RWPE2 (cell line): ENCODE measurements around the gene FRY.

ENCODE experiments used
- ATAC-seq: fragments of 200-7000 bp; cut with Tn5 transposase; 3 replicates; pipeline ENCODE4 v1.9.1; 2021; ENCODE audit warnings: low read depth
- DNase-seq: peaks from one replicate; pipeline ENCODE4 v3.0.0-alpha.2; 2020; ENCODE audit warnings: low spot score
- H3K27ac ChIP-seq: fragments of 450-650 bp; 2 replicates; pipeline ENCODE4 v1.5.1; 2017; ENCODE audit warnings: mild to moderate bottlenecking; ENCODE audit not compliant: poor library complexity, severe bottlenecking
- H3K27me3 ChIP-seq: fragments of 250-450 bp; sonication (Bioruptor Pico); 2 replicates; pipeline ENCODE4 v1.5.1; 2021; ENCODE audit warnings: mild to moderate bottlenecking, moderate library complexity; ENCODE audit not compliant: insufficient read depth, poor library complexity, severe bottlenecking
- H3K36me3 ChIP-seq: fragments of 250-450 bp; sonication (Bioruptor Pico); 2 replicates; pipeline ENCODE4 v1.5.1; 2020; ENCODE audit warnings: low read depth, mild to moderate bottlenecking, moderate library complexity
- H3K4me1 ChIP-seq: fragments of 250-450 bp; sonication (Bioruptor Pico); 2 replicates; pipeline ENCODE4 v1.5.1; 2021; ENCODE audit warnings: mild to moderate bottlenecking, moderate library complexity; ENCODE audit not compliant: insufficient read depth, poor library complexity, severe bottlenecking
- H3K4me3 ChIP-seq: fragments of 250-450 bp; sonication (Bioruptor Pico); 2 replicates; pipeline ENCODE4 v1.5.1; 2021; ENCODE audit warnings: mild to moderate bottlenecking, moderate library complexity; ENCODE audit not compliant: severe bottlenecking
- H3K9me3 ChIP-seq: fragments of 250-450 bp; sonication (Bioruptor Pico); 2 replicates; pipeline ENCODE4 v1.5.1; 2021; ENCODE audit warnings: mild to moderate bottlenecking, moderate library complexity; ENCODE audit not compliant: severe bottlenecking
- TF ChIP-seq, protein P1 (sequence below): fragments of 450-650 bp; IDR thresholded peaks from one replicate; pipeline ENCODE4 v1.5.1; 2017; ENCODE audit warnings: mild to moderate bottlenecking, moderate library complexity; ENCODE audit not compliant: poor library complexity, severe bottlenecking

The FRY gene

DNA sequence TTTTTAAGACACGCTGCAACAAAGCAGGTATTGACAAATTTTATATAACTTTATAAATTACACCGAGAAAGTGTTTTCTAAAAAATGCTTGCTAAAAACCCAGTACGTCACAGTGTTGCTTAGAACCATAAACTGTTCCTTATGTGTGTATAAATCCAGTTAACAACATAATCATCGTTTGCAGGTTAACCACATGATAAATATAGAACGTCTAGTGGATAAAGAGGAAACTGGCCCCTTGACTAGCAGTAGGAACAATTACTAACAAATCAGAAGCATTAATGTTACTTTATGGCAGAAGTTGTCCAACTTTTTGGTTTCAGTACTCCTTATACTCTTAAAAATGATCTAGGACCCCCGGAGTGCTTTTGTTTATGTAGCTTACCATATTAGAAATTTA lies 284.9 kb downstream of the FRY start:
- DNase-seq: no peak
- H3K4me1 ChIP-seq: peaks cover 9% of the 10 kb centered on the region
- peak overlapping the region; percentile 53 for H3K4me3 ChIP-seq
- no peaks in the 10 kb centered on the region for H3K9me3 ChIP-seq
- H3K36me3 ChIP-seq: peaks cover 51% of the 10 kb centered on the region
- H3K27ac ChIP-seq: peak overlapping the region; percentile 58
- no peak for ATAC-seq
- H3K27me3 ChIP-seq: no peaks in the 10 kb centered on the region
- TF ChIP-seq, protein P1, sequence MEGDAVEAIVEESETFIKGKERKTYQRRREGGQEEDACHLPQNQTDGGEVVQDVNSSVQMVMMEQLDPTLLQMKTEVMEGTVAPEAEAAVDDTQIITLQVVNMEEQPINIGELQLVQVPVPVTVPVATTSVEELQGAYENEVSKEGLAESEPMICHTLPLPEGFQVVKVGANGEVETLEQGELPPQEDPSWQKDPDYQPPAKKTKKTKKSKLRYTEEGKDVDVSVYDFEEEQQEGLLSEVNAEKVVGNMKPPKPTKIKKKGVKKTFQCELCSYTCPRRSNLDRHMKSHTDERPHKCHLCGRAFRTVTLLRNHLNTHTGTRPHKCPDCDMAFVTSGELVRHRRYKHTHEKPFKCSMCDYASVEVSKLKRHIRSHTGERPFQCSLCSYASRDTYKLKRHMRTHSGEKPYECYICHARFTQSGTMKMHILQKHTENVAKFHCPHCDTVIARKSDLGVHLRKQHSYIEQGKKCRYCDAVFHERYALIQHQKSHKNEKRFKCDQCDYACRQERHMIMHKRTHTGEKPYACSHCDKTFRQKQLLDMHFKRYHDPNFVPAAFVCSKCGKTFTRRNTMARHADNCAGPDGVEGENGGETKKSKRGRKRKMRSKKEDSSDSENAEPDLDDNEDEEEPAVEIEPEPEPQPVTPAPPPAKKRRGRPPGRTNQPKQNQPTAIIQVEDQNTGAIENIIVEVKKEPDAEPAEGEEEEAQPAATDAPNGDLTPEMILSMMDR: no peak

- H3K4me1 ChIP-seq: peaks cover 9% of the 10 kb centered on the region
- TF ChIP-seq, protein P1: no peak
- H3K36me3 ChIP-seq: peaks cover 61% of the 10 kb centered on the region
- H3K9me3 ChIP-seq: no peaks in the 10 kb centered on the region
- no peak overlapping the region for H3K27ac ChIP-seq
- no peaks in the 10 kb centered on the region for H3K27me3 ChIP-seq
- DNase-seq (no peak), ATAC-seq (no peak)
- H3K4me3 ChIP-seq: no peak overlapping the region
These were observed 286.3 kb downstream of the FRY start for GRCh38 chr13:32317716-32318465.

GRCh38 chr13:32320528-32320927 lies 289.0 kb downstream of the FRY start:
- Histone ChIP-seq H3K4me3 (no peak overlapping the region), H3K4me1 (peaks cover 16% of the 10 kb centered on the region), H3K27ac (no peak overlapping the region), H3K9me3 (no peaks in the 10 kb centered on the region), H3K27me3 (no peaks in the 10 kb centered on the region), H3K36me3 (peaks cover 78% of the 10 kb centered on the region)
- TF ChIP-seq, protein P1: no peak
- ATAC-seq (no peak), DNase-seq (no peak)

DNA sequence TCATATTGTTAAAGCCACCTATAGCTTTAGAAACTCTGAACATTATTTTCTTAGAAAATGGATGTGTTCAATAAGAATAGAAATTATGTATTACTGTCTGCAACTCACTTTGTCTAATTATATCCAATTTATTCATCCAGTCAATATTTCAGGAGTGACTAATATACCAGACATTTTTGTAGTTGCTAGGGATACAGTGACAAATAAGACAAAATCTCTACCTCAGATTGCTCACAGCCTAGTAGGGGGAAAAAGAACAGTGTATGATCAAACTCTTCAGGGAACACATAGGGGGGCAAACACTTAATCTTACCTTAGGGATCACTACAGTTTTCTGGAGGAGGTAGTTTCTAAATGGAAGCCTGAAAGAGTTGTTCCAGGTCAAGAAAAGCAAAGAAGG lies 292.3 kb downstream of the FRY start:
- TF ChIP-seq, protein P1: no peak
- Histone ChIP-seq H3K27ac (no peak overlapping the region), H3K9me3 (no peaks in the 10 kb centered on the region), H3K4me1 (peaks cover 7% of the 10 kb centered on the region), H3K36me3 (peaks cover 75% of the 10 kb centered on the region), H3K4me3 (no peak overlapping the region), H3K27me3 (no peaks in the 10 kb centered on the region)
- DNase-seq: no peak
- ATAC-seq: peak; percentile 69; the same call in 2 of the 3 replicates

- TF ChIP-seq, protein P1: no peak
- peaks cover 84% of the 10 kb centered on the region for H3K36me3 ChIP-seq
- no peak overlapping the region for H3K27ac ChIP-seq
- no peaks in the 10 kb centered on the region for H3K9me3 ChIP-seq
- H3K4me1 ChIP-seq: peaks cover 8% of the 10 kb centered on the region
- no peaks in the 10 kb centered on the region for H3K27me3 ChIP-seq
- DNase-seq: no peak
- no peak overlapping the region for H3K4me3 ChIP-seq
- peak; percentile 71; the same call in 2 of the 3 replicates for ATAC-seq
These were observed 298.9 kb downstream of the FRY start for GRCh38 chr13:32330441-32330840.
